GM23338 (cell line): Measurements from ENCODE around the gene TMEM269. TPM values are rescaled to one million over a fixed set of nuclear protein-coding genes. Genes with fewer than 3 reads are reported as not detected.

Experiments used
- ATAC-seq: fragments of 200-7000 bp; cut with Tn5 transposase; 3 replicates; pipeline ENCODE4 v1.9.1; 2020
- DNase-seq: peaks from one replicate; pipeline ENCODE4 v3.0.0-alpha.2; 2015; ENCODE audit warnings: low spot score
- H2AFZ ChIP-seq: fragments of 200-600 bp; sonication (generic); 2 replicates; pipeline ENCODE4 v1.8.0; 2016; ENCODE audit warnings: antibody characterized with exemption, mild to moderate bottlenecking, moderate library complexity
- H3F3A ChIP-seq: fragments of 200-600 bp; sonication (generic); replicated peaks from 2 replicates; pipeline ENCODE4 v1.8.0; 2017; ENCODE audit warnings: antibody characterized with exemption, mixed run types, low read depth
- H3K27ac ChIP-seq: fragments of 200-600 bp; sonication (generic); 2 replicates; pipeline ENCODE4 v1.6.1; 2016; ENCODE audit warnings: low read depth
- H3K27me3 ChIP-seq: fragments of 200-600 bp; sonication (generic); 2 replicates; pipeline ENCODE4 v1.8.0; 2016; ENCODE audit warnings: mild to moderate bottlenecking, mixed run types, moderate library complexity; ENCODE audit not compliant: insufficient read depth
- H3K36me3 ChIP-seq: fragments of 200-600 bp; sonication (generic); 2 replicates; pipeline ENCODE4 v1.8.0; 2016; ENCODE audit warnings: mild to moderate bottlenecking; ENCODE audit not compliant: insufficient read depth
- H3K4me1 ChIP-seq: fragments of 200-600 bp; sonication (generic); 2 replicates; pipeline ENCODE4 v1.8.0; 2016; ENCODE audit warnings: mild to moderate bottlenecking, moderate library complexity; ENCODE audit not compliant: insufficient read depth
- H3K4me2 ChIP-seq: fragments of 200-600 bp; sonication (generic); 2 replicates; pipeline ENCODE4 v1.7.1; 2017; ENCODE audit warnings: mixed run types
- H3K4me3 ChIP-seq: fragments of 200-600 bp; sonication (generic); 2 replicates; pipeline ENCODE4 v1.6.1; 2016; ENCODE audit warnings: mixed run types
- H3K79me2 ChIP-seq: fragments of 200-600 bp; sonication (generic); replicated peaks from 2 replicates; pipeline ENCODE4 v1.8.0; 2017; ENCODE audit warnings: mild to moderate bottlenecking; ENCODE audit not compliant: insufficient read depth
- H3K9me2 ChIP-seq: fragments of 200-600 bp; sonication (generic); 2 replicates; pipeline ENCODE4 v1.8.0; 2017; ENCODE audit not compliant: insufficient read depth
- H4K20me1 ChIP-seq: fragments of 200-600 bp; sonication (generic); replicated peaks from 2 replicates; pipeline ENCODE4 v1.8.0; 2017; ENCODE audit warnings: mild to moderate bottlenecking; ENCODE audit not compliant: insufficient read depth
- H3K27ac Mint-ChIP-seq: 2 replicates; pipeline ENCODE4 v1.8.0; 2020; ENCODE audit warnings: inconsistent platforms, mild to moderate bottlenecking, moderate library complexity, mixed read lengths
- H3K27me3 Mint-ChIP-seq: 3 replicates; pipeline ENCODE4 v1.8.0; 2022; ENCODE audit warnings: low read depth, mild to moderate bottlenecking, moderate library complexity, mixed read lengths, inconsistent platforms; ENCODE audit not compliant: insufficient read depth, poor library complexity
- H3K36me3 Mint-ChIP-seq: 3 replicates; pipeline ENCODE4 v1.8.0; 2021; ENCODE audit warnings: low read depth, mild to moderate bottlenecking, inconsistent platforms, moderate library complexity, mixed read lengths
- H3K4me1 Mint-ChIP-seq: 3 replicates; pipeline ENCODE4 v1.8.0; 2020; ENCODE audit warnings: mild to moderate bottlenecking, inconsistent platforms, mixed read lengths
- H3K4me3 Mint-ChIP-seq: 3 replicates; pipeline ENCODE4 v1.8.0; 2021; ENCODE audit warnings: moderate library complexity, mild to moderate bottlenecking, inconsistent platforms, mixed read lengths
- H3K9me3 Mint-ChIP-seq: 3 replicates; pipeline ENCODE4 v1.8.0; 2020; ENCODE audit warnings: moderate library complexity, mild to moderate bottlenecking, inconsistent platforms, mixed read lengths
- CREB1 ChIP-seq: fragments of 250-450 bp; sonication (Bioruptor Pico); IDR thresholded peaks from 2 replicates; pipeline ENCODE4 v1.5.0; 2020; ENCODE audit warnings: low read depth, mild to moderate bottlenecking, moderate library complexity
- CTCF ChIP-seq, 2 experiments: fragments of 200-600 bp in 1 of 2; sonication (generic) in 1 of 2; conservative IDR thresholded peaks; 2 replicates each; pipeline versions ENCODE4 v1.5.1 to v1.6.1; 2016 to 2017; ENCODE audit warnings: antibody characterized with exemption in 2 of 2, low read depth in 2 of 2, mild to moderate bottlenecking in 2 of 2, moderate library complexity in 1 of 2
- POLR2AphosphoS5 ChIP-seq: IDR thresholded peaks from 2 replicates; pipeline ENCODE4 v1.6.1; 2016; ENCODE audit warnings: antibody characterized with exemption, low read depth
- ZNF462 ChIP-seq: fragments of 250-450 bp; sonication (Bioruptor Pico); IDR thresholded peaks from 2 replicates; pipeline ENCODE4 v1.5.0; 2020; ENCODE audit warnings: mild to moderate bottlenecking, moderate library complexity
- polyA plus RNA-seq: library from polyadenylated mRNA; unstranded; fragments of >200 nt; fragmentation: Nextera tagmentation; extraction: Ambion mirVana; gene quantifications from 2 replicates; pipeline ENCODE4 v1.2.1, GENCODE V29; 2016
- total RNA-seq: library from RNA; depleted of rRNA; stranded (reverse); fragments of >200 nt; shearing (Covaris generic); gene quantifications from 2 replicates; pipeline ENCODE4 v1.2.3, GENCODE V29; 2014

TMEM269 gene
- total and polyA plus RNA-seq, 2 experiments from 2014 or later = 0.31 to 0.45 TPM

GRCh38 chr1:42815941-42816584 is 31.3 kb downstream of the TMEM269 start (continued):
- no peak for TF ChIP-seq ZNF462 (CRISPR knock-in tag)
- no peak for TF ChIP-seq CTCF (conservative IDR thresholded peaks at IDR 0.05; ENCODE audit: low read depth in 2 of 2)

GRCh38 chr1:42816585-42817439 is 32.0 kb downstream of the TMEM269 start, which contains the start of the genes ERMAP and SVBP:
TSS of gene ERMAP (plus strand) at chr1:42817122. CDS start at chr1:42830449, 13,327 bp downstream.
TSS of gene SVBP (minus strand) at chr1:42817397. CDS start at chr1:42816544, 853 bp downstream.
- Mint-ChIP-seq H3K9me3 (no peaks in the 10 kb centered on the region), H3K27ac (peak within 1 kb of the TSS; percentile 85), H3K36me3 (peaks cover 4% of the 10 kb centered on the region; the same call in 2 of the 3 replicates), H3K4me3 (peak within 1 kb of the TSS; percentile 83), H3K27me3 (no peaks in the 10 kb centered on the region), H3K4me1 (peaks cover 14% of the 10 kb centered on the region)
- DNase-seq (peak; percentile 90), ATAC-seq (peak; percentile 89)
- Histone ChIP-seq H3K9me2 (no peaks in the 10 kb centered on the region), H3K4me2 (peak within 1 kb of the TSS; percentile 76), H3K27ac (peak within 1 kb of the TSS; percentile 99), H3K4me1 (peaks cover 18% of the 10 kb centered on the region), H2AFZ (peak within 1 kb of the TSS; percentile 95), H3K36me3 (no peaks in the 10 kb centered on the region; the same call in 1 of the 2 replicates), H3K4me3 (peak within 1 kb of the TSS; percentile 84), H3K79me2 (no peaks in the 10 kb centered on the region; the same call in 1 of the 2 replicates), H4K20me1 (no peaks in the 10 kb centered on the region), H3F3A (peaks cover 6% of the 10 kb centered on the region), H3K27me3 (no peaks in the 10 kb centered on the region)
- TF ChIP-seq POLR2AphosphoS5 (peak; percentile 57), ZNF462 (CRISPR knock-in tag) (no peak), CREB1 (CRISPR knock-in tag) (no peak)
